Endothelial cell of umbilical vein (primary cell): ENCODE measurements around the gene TMEM94. TPM values are rescaled to one million over a fixed set of nuclear protein-coding genes. Genes with fewer than 3 reads are reported as not detected.

Experiments used
- BruUV-seq: library from RNA; stranded (reverse); fragments of 400-500 nt; replicated peaks from 2 replicates; lab custom pipeline; 2021; lab: Mats Ljungman, UMichigan
- CTCF ChIA-PET: fragments of 300-600, 350-600 bp; sonication (Branson Sonifier 250); formaldehyde crosslinking; loops from one replicate; lab custom pipeline; 2021; ENCODE audit warnings: antibody characterized with exemption, inconsistent platforms; lab: Charles Lee
- POLR2A ChIA-PET: fragments of 300-600, 350-600 bp; sonication (Branson Sonifier 250); formaldehyde crosslinking; loops from one replicate; lab custom pipeline; 2021; ENCODE audit warnings: antibody characterized with exemption, inconsistent platforms; lab: Charles Lee
- DNase-seq: peaks from one replicate; pipeline ENCODE4 v3.0.0-alpha.2; 2011; ENCODE audit warnings: low read depth, low spot score
- FAIRE-seq: peaks from 2 replicates; lab custom pipeline; 2011; peaks lifted over from hg19 to GRCh38; lab: Jason Lieb, UNC
- H2AFZ ChIP-seq: 2 replicates; pipeline ENCODE4 v1.6.0; 2012; ENCODE audit warnings: low read depth, low read length, control low read depth, inconsistent platforms
- H3K27ac ChIP-seq: 2 replicates; pipeline ENCODE4 v1.5.1; 2011; ENCODE audit warnings: low read depth, mild to moderate bottlenecking, control low read depth, low read length, moderate library complexity; ENCODE audit not compliant: insufficient read depth
- H3K27me3 ChIP-seq, 2 experiments: 2 replicates each; pipeline versions ENCODE4 v1.6.0 to v1.6.1; 2011; ENCODE audit warnings: low read length in 2 of 2, mixed read lengths in 1 of 2; ENCODE audit not compliant: control insufficient read depth in 2 of 2, insufficient read depth in 2 of 2
- H3K36me3 ChIP-seq, 2 experiments: 2 replicates in 1 of 2; 3 replicates in 1 of 2; pipeline ENCODE4 v1.5.1; 2011; ENCODE audit warnings: low read length in 2 of 2, mild to moderate bottlenecking in 1 of 2, moderate library complexity in 1 of 2; ENCODE audit not compliant: control insufficient read depth in 2 of 2, insufficient read depth in 2 of 2; ENCODE audit errors: extremely low read depth in 1 of 2
- H3K4me1 ChIP-seq: 3 replicates; pipeline ENCODE4 v1.5.1; 2011; ENCODE audit warnings: mild to moderate bottlenecking, low read length; ENCODE audit not compliant: control insufficient read depth, insufficient read depth; ENCODE audit errors: extremely low read depth
- H3K4me2 ChIP-seq: 2 replicates; pipeline ENCODE4 v1.6.1; 2011; ENCODE audit warnings: low read length, control low read depth, mixed read lengths; ENCODE audit not compliant: insufficient read depth
- H3K4me3 ChIP-seq, 3 experiments: fragments of 200-600 bp in 1 of 3; sonication (generic), shearing (Covaris generic) in 1 of 3; replicated peaks in 1 of 3; 2 replicates each; pipeline ENCODE4 v1.5.1; 2011 to 2016; ENCODE audit warnings: control low read depth in 3 of 3, low read length in 3 of 3, mild to moderate bottlenecking in 2 of 3, inconsistent platforms in 1 of 3, low read depth in 1 of 3, moderate library complexity in 1 of 3; ENCODE audit not compliant: insufficient read depth in 1 of 3
- H3K79me2 ChIP-seq: 2 replicates; pipeline ENCODE4 v1.6.0; 2012; ENCODE audit warnings: low read length, inconsistent platforms; ENCODE audit not compliant: control insufficient read depth, insufficient read depth
- H3K9ac ChIP-seq: replicated peaks from 2 replicates; pipeline ENCODE3; 2011; ENCODE audit warnings: low read length, control low read depth; ENCODE audit not compliant: insufficient read depth; ENCODE audit errors: extremely low read depth
- H3K9me1 ChIP-seq: replicated peaks from 3 replicates; pipeline ENCODE4 v1.6.0; 2011; ENCODE audit warnings: mild to moderate bottlenecking, low read length; ENCODE audit not compliant: control insufficient read depth, insufficient read depth; ENCODE audit errors: extremely low read depth
- H3K9me3 ChIP-seq: replicated peaks from 2 replicates; pipeline ENCODE4 v1.5.1; 2012; ENCODE audit warnings: low read length, inconsistent platforms; ENCODE audit not compliant: control insufficient read depth, insufficient read depth
- H4K20me1 ChIP-seq: replicated peaks from 2 replicates; pipeline ENCODE3; 2011; ENCODE audit warnings: mild to moderate bottlenecking, low read length; ENCODE audit not compliant: control insufficient read depth, insufficient read depth; ENCODE audit errors: extremely low read depth
- CTCF ChIP-seq, 2 donors: IDR thresholded peaks; 1 replicate in 1 of 2; 2 replicates in 1 of 2; pipeline ENCODE4 v1.5.1; 2011; ENCODE audit warnings: low read length in 2 of 2, mild to moderate bottlenecking in 2 of 2, moderate library complexity in 2 of 2, control low read depth in 1 of 2, inconsistent platforms in 1 of 2, low read depth in 1 of 2; ENCODE audit not compliant: insufficient read depth in 1 of 2; ENCODE audit errors: extremely low read depth in 1 of 2
- EZH2 ChIP-seq: IDR thresholded peaks from 2 replicates; pipeline ENCODE4 v1.6.1; 2012; ENCODE audit warnings: borderline replicate concordance, low read depth, mild to moderate bottlenecking, moderate library complexity, low read length, inconsistent platforms; ENCODE audit not compliant: severe bottlenecking
- FOS ChIP-seq: IDR thresholded peaks from 2 replicates; pipeline ENCODE4 v1.6.1; 2011; ENCODE audit warnings: mild to moderate bottlenecking, low read length, moderate library complexity, borderline replicate concordance; ENCODE audit not compliant: insufficient read depth
- GATA2 ChIP-seq: IDR thresholded peaks from 2 replicates; pipeline ENCODE4 v1.7.0; 2011; ENCODE audit warnings: low read depth, mild to moderate bottlenecking, moderate library complexity, mixed read lengths, low read length; ENCODE audit not compliant: insufficient read length, insufficient read depth
- JUN ChIP-seq: IDR thresholded peaks from 2 replicates; pipeline ENCODE4 v1.6.1; 2011; ENCODE audit warnings: borderline replicate concordance, low read depth; ENCODE audit not compliant: insufficient read length, insufficient read depth
- MAX ChIP-seq: IDR thresholded peaks from 2 replicates; pipeline ENCODE4 v1.6.1; 2011; ENCODE audit not compliant: insufficient read depth, insufficient read length
- MYC ChIP-seq: IDR thresholded peaks from one replicate; pipeline ENCODE4 v1.6.1; 2011; ENCODE audit warnings: mild to moderate bottlenecking, low read depth, low read length
- POLR2A ChIP-seq: IDR thresholded peaks from 2 replicates; pipeline ENCODE4 v1.6.1; 2012; ENCODE audit warnings: low read depth, mild to moderate bottlenecking, control low read depth, low read length
- POLR2AphosphoS5 ChIP-seq: IDR thresholded peaks from 2 replicates; pipeline ENCODE4 v1.6.1; 2012; ENCODE audit warnings: low read depth, mild to moderate bottlenecking, control low read depth, low read length, moderate library complexity; ENCODE audit not compliant: insufficient read depth
- dilution Hi-C: fragments of 300-500 bp; cut with MboI; formaldehyde crosslinking; loops from one replicate; pipeline ENCODE4 v1.15.0; 2019; ENCODE audit warnings: low sequenced_read_pairs; ENCODE audit not compliant: extremely low pct_ligation_motif_present
- intact Hi-C: fragments of 100-400 bp; cut with micrococcal nuclease; formaldehyde crosslinking; loops from one replicate; pipeline ENCODE4 v1.10.0; 2022
- polyA plus RNA-seq, 4 experiments: library from polyadenylated mRNA; depleted of rRNA in 3 of 4; stranded (reverse) in 3 of 4; unstranded in 1 of 4; fragments of >200 nt; gene quantifications; 2 replicates each; pipeline versions ENCODE4 v1.2.1 to v1.2.3, GENCODE V29; 2011 to 2012; ENCODE audit warnings: missing spikeins in 1 of 4
- total RNA-seq: library from RNA; stranded (reverse); gene quantifications from 2 replicates; pipeline ENCODE4 v1.2.3, GENCODE V29; 2021

TMEM94 gene
- total and polyA plus RNA-seq, 2 donors (not counting 3 experiments of a cell fraction or from before 2014, with no cell fraction given) = 69.2 to 75.9 TPM

- Histone ChIP-seq H3K27me3 (no peaks in the 10 kb centered on the region), H3K9me3 (no peaks in the 10 kb centered on the region), H3K79me2 (no peaks in the 10 kb centered on the region), H3K9me1 (no peaks in the 10 kb centered on the region), H3K4me1 (peaks cover 7% of the 10 kb centered on the region), H3K9ac (no peak overlapping the region), H3K36me3 (peaks cover 0 to 2% of the 10 kb centered on the region in 2 experiments), H3K4me2 (peak overlapping the region; percentile 70), H2AFZ (peak overlapping the region; percentile 56), H3K27ac (no peak overlapping the region), H3K4me3 (peak overlapping the region; percentile 28 to 57 (median 52)), H4K20me1 (no peaks in the 10 kb centered on the region)
- no TSS peak for BruUV-seq
- TF ChIP-seq EZH2 (peak; percentile 59), POLR2AphosphoS5 (no peak)
- intact Hi-C loops (loop anchor here (2.0 kb wide), 2 partner anchors 63 to 99 kb away; no protein-coding TSS in a partner anchor), dilution Hi-C loops (no loop called here)
- FAIRE-seq = no peak
- ChIA-PET CTCF (interaction anchor here (0.9 to 1.8 kb wide), 5 partner anchors 9 to 203 kb away, joined by 3 to 13 read pairs (median 5); partner anchors contain the start of gene TSEN54), POLR2A (interaction anchor here (1.0 kb wide), 1 partner anchor 255 kb away, joined by 6 read pairs; the partner anchor contains the start of gene MIF4GD)
- DNase-seq = no peak
These were observed 69.5 kb downstream of the TMEM94 start for GRCh38 chr17:75525806-75526554.

GRCh38 chr17:75526555-75527270 lies 70.3 kb downstream of the TMEM94 start:
- Histone ChIP-seq H3K4me1 (peaks cover 7% of the 10 kb centered on the region), H2AFZ (no peak overlapping the region), H4K20me1 (no peaks in the 10 kb centered on the region), H3K27ac (no peak overlapping the region), H3K79me2 (no peaks in the 10 kb centered on the region), H3K4me2 (no peak overlapping the region), H3K36me3 (no peaks in the 10 kb centered on the region), H3K9ac (no peak overlapping the region), H3K27me3 (no peaks in the 10 kb centered on the region), H3K9me1 (no peaks in the 10 kb centered on the region), H3K9me3 (no peaks in the 10 kb centered on the region), H3K4me3 (no peak overlapping the region)
- no peak for TF ChIP-seq JUN
- TF ChIP-seq GATA2 = no peak
- TF ChIP-seq MAX = no peak
- no peak for TF ChIP-seq POLR2A
- no peak for TF ChIP-seq POLR2AphosphoS5
- no peak for TF ChIP-seq FOS
- TF ChIP-seq CTCF (IDR thresholded peaks at IDR 0.05; ENCODE audit: extremely low read depth in 1 of 2, insufficient read depth in 1 of 2, low read depth in 1 of 2, low read length in 2 of 2) = no peak
- no peak for TF ChIP-seq MYC
- TF ChIP-seq EZH2 = no peak
- DNase-seq = no peak
- dilution Hi-C loops = no loop called here
- FAIRE-seq = no peak
- POLR2A ChIA-PET = no interaction called here
- no TSS peak for BruUV-seq
- intact Hi-C loops = no loop called here
- CTCF ChIA-PET = interaction anchor here (0.9 to 1.8 kb wide), 3 partner anchors 62 to 204 kb away, joined by 3 to 5 read pairs (median 3); no protein-coding TSS in a partner anchor
